Suppressor macrophage treated with lipopolysaccharide for 4 hours (primary cell): Measurements from ENCODE around the gene PRAME.
A peak's percentile ranks its signal among the peaks of the same experiment; 100 is the strongest.
"Not testable (repeated sequence)": the region's sequence is repeated elsewhere in the genome, so short reads cannot be mapped to it uniquely, and the experiment has no call there.

Source experiments
- DNase-seq: peaks from one replicate; pipeline ENCODE4 v3.0.0-alpha.2; 2020

Gene PRAME

GRCh38 chr22:22558972-22559603, at the start of gene PRAME:
Gene PRAME (minus strand): TSS chr22:22559265. CDS start chr22:22556832, 2,433 bp downstream.
- peak; percentile 87 for DNase-seq

GRCh38 chr22:22608022-22608421, 49.0 kb upstream of the PRAME start:
- not testable (repeated sequence) for DNase-seq

GRCh38 chr22:22605074-22605404, 46.0 kb upstream of the PRAME start:
- peak; percentile 32 for DNase-seq

- no peak for DNase-seq
These were observed 45.4 kb upstream of the PRAME start for GRCh38 chr22:22604326-22605073.

- no peak for DNase-seq
These were observed 44.4 kb upstream of the PRAME start for GRCh38 chr22:22603470-22603947.

GRCh38 chr22:22600531-22601261, 41.6 kb upstream of the PRAME start:
- no peak for DNase-seq

- DNase-seq = no peak
These were observed 40.2 kb upstream of the PRAME start for GRCh38 chr22:22599248-22599647.

- DNase-seq = no peak
These were observed 39.1 kb upstream of the PRAME start for GRCh38 chr22:22598144-22598543.

GRCh38 chr22:22595001-22595835, 36.2 kb upstream of the PRAME start:
- DNase-seq = no peak

- DNase-seq = peak; percentile 70
These were observed 35.0 kb upstream of the PRAME start for GRCh38 chr22:22593964-22594656.

GRCh38 chr22:22593250-22593649, 34.2 kb upstream of the PRAME start:
- no peak for DNase-seq

- DNase-seq = no peak
These were observed 32.6 kb upstream of the PRAME start for GRCh38 chr22:22591348-22592299.

- no peak for DNase-seq
These were observed 31.2 kb upstream of the PRAME start for GRCh38 chr22:22590136-22590891.

- DNase-seq = no peak
These were observed 29.6 kb upstream of the PRAME start for GRCh38 chr22:22588485-22589164.

- DNase-seq = no peak
These were observed 28.6 kb upstream of the PRAME start for GRCh38 chr22:22587577-22588188.

GRCh38 chr22:22584722-22585121, 25.7 kb upstream of the PRAME start:
- no peak for DNase-seq

GRCh38 chr22:22583030-22583429, 24.0 kb upstream of the PRAME start:
- no peak for DNase-seq

GRCh38 chr22:22581524-22581923, 22.5 kb upstream of the PRAME start:
- not testable (repeated sequence) for DNase-seq
